ENCODE data around the gene CCSAP.

GRCh38 chr1:229283183-229283611 lies 59.6 kb downstream of the CCSAP start:
- TF ChIP-seq CTCF (IDR thresholded peaks at IDR 0.05) = no peak
- TF ChIP-seq ZFX (IDR thresholded peaks at IDR 0.05; ENCODE audit: borderline replicate concordance) = no peak

Data from 22Rv1 (cell line).